IPS DF 19.7 (cell line): Measurements from ENCODE around the gene LRRC45.

Source experiments
- DNase-seq: peaks from one replicate; pipeline ENCODE4 v3.0.0-alpha.2; 2013; ENCODE audit warnings: low read depth, low spot score

LRRC45 gene

DNA sequence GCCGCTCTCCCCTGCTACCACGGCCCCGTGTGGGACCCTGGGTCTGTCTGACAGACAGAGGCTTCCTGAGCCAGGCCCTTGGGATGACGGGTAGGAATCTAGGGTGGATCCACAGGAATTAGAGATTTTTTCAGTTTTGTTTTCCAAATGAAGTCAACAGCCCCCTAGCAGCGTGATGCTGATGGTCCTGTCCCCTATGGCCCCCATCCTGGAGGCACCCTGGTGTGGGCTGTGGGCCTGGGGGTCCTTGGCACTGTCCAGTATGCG is 15.9 kb upstream of the LRRC45 start:
- DNase-seq, result no peak

- no peak for DNase-seq
Observed at GRCh38 chr17:82007495-82008257, 15.4 kb upstream of the LRRC45 start.

DNA sequence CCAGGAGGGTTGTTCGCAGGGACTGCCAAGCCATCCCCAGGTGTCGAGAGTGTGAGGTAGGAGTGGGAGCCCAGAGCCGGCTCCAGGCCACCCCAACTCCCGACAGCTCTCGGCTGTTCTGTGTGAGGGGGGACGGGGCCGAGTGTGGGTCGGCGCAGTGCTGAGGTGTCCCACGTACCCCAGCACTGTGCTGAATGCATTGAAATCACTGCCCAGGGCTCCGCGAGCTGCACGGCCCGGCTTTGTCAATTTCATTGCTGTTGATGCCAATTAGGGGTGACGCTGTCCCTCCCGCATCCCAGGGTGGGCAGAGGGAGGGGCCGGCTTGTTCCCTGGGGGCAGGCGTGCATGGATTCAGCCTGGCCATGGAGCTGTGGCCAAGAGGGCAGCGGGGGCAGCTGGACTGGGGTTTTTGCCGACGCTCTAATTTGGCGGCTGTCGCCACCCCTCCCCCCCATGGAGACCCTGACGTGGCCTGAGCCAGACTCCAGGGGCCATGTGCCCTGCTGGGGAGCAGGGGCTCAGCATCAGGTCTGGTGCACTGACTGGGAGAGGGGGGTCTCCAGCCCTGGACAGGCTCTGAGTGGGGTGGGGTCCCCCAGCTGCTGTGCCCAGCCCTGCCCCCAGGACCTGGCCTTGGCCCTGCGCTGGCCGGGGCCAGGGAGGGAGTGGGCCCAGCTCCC is 14.7 kb upstream of the LRRC45 start:
- DNase-seq, result no peak

GRCh38 chr17:82008941-82009405 is 14.1 kb upstream of the LRRC45 start:
- no peak for DNase-seq

GRCh38 chr17:82009413-82009812 is 13.7 kb upstream of the LRRC45 start:
- no peak for DNase-seq

DNA sequence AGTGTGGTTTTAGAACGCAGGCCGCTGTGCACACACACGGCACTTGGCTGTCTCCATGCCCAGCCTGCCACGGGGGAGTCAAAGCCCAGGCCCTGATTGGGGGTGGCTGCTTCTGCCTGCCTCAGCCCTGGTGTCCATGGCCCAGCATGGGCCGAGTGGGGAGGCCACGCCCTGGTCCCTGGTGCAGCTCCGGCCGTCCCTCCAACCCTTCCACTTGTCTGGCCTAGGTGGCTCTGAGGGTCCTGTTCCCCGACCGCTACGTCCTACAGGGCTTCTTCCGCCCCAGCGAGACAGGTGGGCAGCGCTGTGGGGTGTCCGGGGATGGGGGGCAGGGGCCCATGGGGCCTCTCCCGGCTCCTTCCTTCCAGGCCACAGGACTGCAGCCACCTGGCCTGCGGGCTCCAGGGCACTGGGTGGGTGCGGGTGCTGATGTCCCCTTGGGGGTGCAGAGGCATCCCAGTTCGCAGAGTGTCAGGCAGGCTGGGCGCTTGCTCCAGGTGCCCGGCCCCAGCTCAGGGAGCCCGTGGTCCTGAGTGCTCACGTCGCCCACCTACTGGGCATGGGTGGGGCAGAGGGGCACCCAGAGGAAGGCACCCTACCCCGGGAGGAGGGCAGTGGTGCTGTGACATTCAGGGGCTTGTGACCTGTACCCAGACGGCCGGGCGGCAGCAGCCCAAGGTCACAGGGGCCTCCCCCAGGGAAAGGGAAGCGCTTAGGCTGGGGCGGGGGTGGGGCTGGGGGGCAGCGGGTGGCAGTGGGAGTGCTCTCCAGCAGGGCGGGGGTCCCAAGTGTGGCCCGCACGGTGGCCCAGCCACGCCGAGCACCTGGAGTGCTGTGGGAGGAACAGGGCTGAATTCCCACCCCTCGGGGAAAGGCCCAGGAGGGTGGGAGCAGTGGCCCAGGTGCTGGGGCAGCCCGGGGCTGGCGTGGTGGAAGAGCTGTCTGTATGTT is 12.3 kb upstream of the LRRC45 start:
- no peak for DNase-seq

DNA sequence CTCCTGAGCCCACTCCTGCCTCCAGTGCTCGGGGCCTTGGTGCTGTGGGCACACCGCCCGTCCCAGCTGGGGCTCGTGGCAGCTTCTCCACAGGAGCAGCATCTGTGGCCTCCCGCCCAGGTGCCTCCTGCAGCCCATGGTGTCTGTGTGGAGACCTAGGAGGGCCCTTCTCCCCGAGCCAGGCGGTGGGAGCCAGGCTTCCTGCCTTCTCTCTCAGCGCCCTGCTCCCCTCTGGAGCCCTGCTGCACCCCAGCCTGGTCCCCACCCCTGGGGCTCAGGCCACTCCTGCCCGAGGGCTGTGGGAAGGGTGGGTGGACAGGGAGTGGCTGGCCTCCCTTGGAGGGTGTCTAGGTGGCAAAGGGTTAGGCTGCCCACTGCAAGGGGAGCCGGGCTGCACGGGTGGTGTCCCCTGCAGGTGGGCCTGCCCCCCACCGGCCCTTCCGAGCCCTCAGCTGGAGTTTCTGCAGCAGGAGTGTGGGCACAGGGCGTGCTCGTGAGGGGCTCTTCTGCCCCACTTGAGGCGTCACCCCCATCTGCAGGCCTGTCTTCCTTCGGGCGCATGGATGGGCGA is 11.4 kb upstream of the LRRC45 start:
- DNase-seq, result no peak

DNA sequence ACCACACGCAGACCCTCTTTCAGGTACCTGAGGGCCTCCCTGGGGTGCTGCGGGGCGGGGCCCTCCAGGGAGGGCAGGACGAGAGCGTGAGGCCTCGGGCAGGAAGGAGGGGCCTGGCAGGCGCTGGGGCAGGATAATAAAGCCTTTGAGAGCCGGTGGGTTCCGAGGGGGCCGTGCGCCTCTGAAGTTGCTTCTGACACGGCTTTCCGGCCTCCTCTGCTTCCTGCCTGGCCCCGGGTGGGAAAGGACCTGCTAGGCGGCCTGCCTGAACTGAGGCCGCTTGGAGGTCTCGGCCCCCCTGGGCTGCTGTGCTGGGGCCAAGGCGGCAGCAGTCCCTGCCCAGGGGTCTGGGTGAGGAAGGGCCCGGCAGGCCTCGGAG is 10.9 kb upstream of the LRRC45 start:
- DNase-seq, result no peak

- DNase-seq, result no peak
Observed at GRCh38 chr17:82012640-82013295, 10.3 kb upstream of the LRRC45 start.

DNA sequence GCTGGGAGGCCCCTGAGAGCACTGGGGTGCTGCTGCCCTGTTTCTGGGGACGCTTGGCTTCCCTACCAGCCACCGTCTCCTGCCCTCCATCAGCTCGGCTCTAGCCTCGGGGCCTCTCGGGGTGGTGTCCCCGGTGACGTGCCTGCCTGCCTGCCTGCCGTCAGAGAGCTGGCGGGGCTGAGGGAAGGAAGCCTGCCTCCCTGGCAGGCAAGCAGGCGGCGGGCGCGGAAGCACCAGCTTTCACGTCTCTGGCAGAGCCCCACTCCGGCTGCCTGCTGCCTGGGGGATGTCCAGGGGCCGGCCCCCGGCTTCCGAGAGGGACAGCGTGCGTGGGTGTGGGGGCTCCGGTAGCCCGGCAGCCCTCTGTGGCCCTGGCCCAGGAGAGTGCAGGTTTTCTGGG is 9.8 kb upstream of the LRRC45 start:
- DNase-seq, result no peak

DNA sequence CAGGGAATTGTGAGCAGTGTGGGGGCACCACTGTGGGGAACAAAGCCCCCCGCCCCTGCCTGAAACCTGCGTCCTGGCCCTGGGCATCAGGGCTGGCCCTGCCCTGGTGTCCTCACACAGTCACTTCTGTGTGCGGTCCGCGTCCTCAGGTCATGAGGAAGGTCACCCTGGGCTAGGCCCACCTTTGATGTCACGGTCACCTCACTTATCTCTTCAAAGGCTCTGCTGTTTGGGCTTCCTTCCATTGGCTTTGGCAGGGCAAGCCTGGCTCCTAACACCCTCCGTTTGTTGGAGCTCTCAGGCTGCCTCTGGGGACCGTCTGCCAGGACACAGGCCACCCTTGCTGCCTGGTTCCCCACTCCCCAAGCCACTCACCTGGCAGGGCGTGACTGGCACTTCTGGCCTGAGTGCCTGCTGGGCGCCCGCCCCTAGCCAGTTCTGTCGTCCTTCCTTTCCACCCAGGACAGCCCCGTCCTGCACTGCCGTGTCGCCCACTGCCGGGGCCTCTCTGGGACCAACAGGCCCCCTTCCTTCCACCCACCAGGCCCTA is 9.3 kb upstream of the LRRC45 start:
- DNase-seq, result no peak

GRCh38 chr17:82014432-82014831 is 8.7 kb upstream of the LRRC45 start:
- DNase-seq, result no peak

DNA sequence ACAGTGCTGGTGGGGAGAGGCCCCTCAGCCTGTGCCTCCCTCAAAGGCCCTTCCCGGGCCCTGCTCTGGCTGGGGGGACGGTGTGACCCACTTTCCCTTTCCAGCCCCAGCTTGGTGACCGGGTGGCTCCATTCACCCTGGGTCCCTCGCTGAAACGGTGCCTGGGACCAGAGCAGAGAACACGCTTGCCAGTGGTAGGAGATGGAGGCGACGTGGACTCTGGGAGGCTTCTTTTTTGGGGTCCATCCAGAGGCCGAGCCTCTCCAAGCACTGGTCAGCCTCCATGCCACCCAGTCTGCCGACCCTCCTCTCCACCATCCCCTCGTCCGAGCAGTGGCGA is 8.2 kb upstream of the LRRC45 start:
- no peak for DNase-seq

DNA sequence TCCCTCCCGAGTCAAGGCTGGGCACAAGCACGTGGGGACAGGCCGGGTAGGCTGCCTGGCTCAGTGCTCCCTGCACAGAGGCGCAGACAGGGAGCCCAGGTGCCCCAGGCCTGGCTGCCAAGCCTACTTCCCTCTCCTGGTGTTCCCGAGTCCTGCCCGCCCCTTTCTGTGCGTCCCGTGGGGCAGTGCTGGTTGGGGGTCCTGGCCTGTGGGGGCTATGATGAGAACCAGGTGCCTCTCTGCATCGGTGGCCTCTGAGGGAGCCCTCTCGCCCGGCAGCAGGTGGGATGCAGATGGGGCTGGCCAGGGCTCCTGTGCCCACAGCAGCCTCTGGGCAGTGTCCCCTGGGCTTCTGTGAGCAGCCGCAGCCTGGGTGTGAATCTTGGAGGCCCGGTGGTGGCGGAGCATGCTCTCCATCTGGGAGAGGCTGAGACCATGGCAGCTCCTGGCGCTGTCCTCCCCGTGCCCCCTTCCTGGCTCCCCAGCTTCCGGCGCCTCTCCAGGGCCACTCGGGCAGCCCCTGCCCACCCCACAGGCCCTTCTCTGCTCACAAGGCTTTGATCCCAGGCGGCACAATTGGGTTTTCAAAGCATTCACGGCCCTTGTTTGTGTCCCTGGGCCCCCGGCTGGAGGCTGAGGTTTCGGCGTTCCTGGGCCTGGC is 7.7 kb upstream of the LRRC45 start:
- no peak for DNase-seq

- no peak for DNase-seq
Observed at GRCh38 chr17:82016061-82016874, 6.8 kb upstream of the LRRC45 start.

DNA sequence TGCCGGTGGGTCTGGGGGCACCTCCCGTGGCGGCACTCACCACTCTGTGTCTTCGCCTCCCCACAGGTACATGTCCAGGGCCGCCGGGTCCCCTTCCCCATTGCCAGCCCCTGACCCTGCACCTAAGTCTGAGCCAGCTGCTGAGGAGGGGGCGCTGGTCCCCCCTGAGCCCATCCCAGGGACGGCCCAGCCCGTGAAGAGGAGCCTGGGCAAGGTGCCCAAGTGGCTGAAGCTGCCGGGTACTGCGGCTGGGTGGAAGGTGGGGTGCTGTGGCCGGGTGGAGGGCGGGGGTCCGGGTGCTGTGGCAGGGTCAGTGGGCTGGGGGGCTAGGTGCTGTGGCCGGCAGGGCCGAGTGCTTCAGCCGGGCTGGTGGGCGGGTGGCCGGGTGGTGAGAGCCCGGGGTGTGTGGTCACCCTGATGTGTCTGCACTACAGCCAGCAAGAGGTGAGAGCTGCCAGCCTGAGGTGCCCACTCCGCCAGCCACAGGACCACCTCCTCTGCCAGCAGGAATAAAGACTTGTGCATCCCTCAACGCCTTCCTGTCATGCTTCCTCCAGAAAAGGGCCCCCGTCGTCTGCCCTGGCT is 6.1 kb upstream of the LRRC45 start:
- DNase-seq, result no peak

DNA sequence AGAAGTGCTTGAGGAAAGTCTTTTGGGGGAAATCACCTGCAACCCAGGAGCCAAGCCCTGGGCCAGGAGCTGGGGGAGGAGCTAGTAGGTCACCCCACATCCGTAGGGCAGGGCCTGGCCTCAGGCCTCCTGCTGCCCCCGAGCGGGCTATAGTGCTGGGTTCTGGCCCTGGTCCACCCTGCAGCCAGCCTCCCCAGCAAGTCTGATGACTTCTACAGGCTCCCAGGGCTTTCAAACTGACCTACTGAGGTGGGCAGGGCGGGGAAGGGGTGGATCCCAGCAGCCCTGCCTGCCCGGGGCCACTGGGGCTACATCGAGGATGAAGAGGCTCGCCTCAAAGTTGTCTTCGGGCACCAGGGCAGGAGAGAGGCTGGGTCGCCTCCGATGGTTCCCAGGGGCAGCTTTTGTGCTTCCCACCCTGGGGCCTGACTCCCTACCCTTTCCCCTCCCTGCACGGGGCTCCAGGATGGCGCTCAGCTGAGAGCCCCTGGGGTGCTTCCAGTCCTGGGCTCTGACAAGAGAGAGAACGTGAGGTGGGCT is 5.4 kb upstream of the LRRC45 start:
- DNase-seq, result no peak

GRCh38 chr17:82018152-82018988 is 4.7 kb upstream of the LRRC45 start:
- no peak for DNase-seq
